ENCODE measurements around the gene GCG. TPM values are rescaled to one million over a fixed set of nuclear protein-coding genes. Genes with fewer than 3 reads are reported as not detected.

Gene GCG
- polyA plus RNA-seq, 1 donor (not counting 4 experiments of a cell fraction or from before 2014, with no cell fraction given), result not detected

- peaks cover 0 to 2% of the 10 kb centered on the region in 2 experiments for H3K36me3 ChIP-seq (ENCODE audit: control insufficient read depth in 2 of 2, extremely low read depth in 1 of 2, insufficient read depth in 2 of 2, low read length in 2 of 2)
- H3K9ac ChIP-seq (ENCODE audit: control insufficient read depth, extremely low read depth, insufficient read depth, low read length), result no peak overlapping the region
- H3K4me3 ChIP-seq (ENCODE audit: control insufficient read depth in 2 of 3, extremely low read depth in 1 of 3, insufficient read depth in 2 of 3, low read depth in 1 of 3, low read length in 3 of 3), result no peak overlapping the region
- H3K4me2 ChIP-seq (ENCODE audit: control insufficient read depth, extremely low read depth, insufficient read depth, low read depth, low read length), result no peak overlapping the region
- DNase-seq (ENCODE audit: low read depth, low spot score), result no peak
- no peaks in the 10 kb centered on the region for H3K4me1 ChIP-seq (ENCODE audit: control insufficient read depth, extremely low read depth, insufficient read depth, low read length)
- TF ChIP-seq EZH2 (IDR thresholded peaks at IDR 0.05; ENCODE audit: low read length) (no peak), CTCF (optimal IDR thresholded peaks at IDR 0.05 in 1 of 3, IDR thresholded peaks at IDR 0.05 in 1 of 3, conservative IDR thresholded peaks at IDR 0.05 in 1 of 3; ENCODE audit: extremely low read depth in 1 of 3, insufficient read depth in 2 of 3, low read length in 3 of 3) (no peak)
- H3K79me2 ChIP-seq (ENCODE audit: control insufficient read depth, insufficient read depth, low read length), result no peaks in the 10 kb centered on the region
- no peaks in the 10 kb centered on the region for H3K9me3 ChIP-seq (ENCODE audit: control insufficient read depth, low read depth, low read length)
- no peaks in the 10 kb centered on the region for H3K9me1 ChIP-seq (ENCODE audit: control insufficient read depth, extremely low read depth, insufficient read depth, low read length)
- H3K27me3 ChIP-seq (ENCODE audit: control insufficient read depth, extremely low read depth, insufficient read depth, low read length), result no peaks in the 10 kb centered on the region
- dilution Hi-C loops (cut with MboI; ENCODE audit: extremely low pct_ligation_motif_present, low sequenced_read_pairs), result no loop called here
- no peak overlapping the region for H2AFZ ChIP-seq (ENCODE audit: control insufficient read depth, low read length)
- no peak for FAIRE-seq
- H3K27ac ChIP-seq (ENCODE audit: control insufficient read depth, insufficient read depth, low read length), result no peak overlapping the region
- no peaks in the 10 kb centered on the region for H4K20me1 ChIP-seq (ENCODE audit: control insufficient read depth, extremely low read depth, insufficient read depth, low read length)
Measured at GRCh38 chr2:162184821-162185450, 32.9 kb upstream of the GCG start.

- TF ChIP-seq CTCF (optimal IDR thresholded peaks at IDR 0.05 in 1 of 3, IDR thresholded peaks at IDR 0.05 in 1 of 3, conservative IDR thresholded peaks at IDR 0.05 in 1 of 3; ENCODE audit: extremely low read depth in 1 of 3, insufficient read depth in 2 of 3, low read length in 3 of 3) (no peak), EZH2 (IDR thresholded peaks at IDR 0.05; ENCODE audit: low read length) (no peak)
- no peak overlapping the region for H3K27ac ChIP-seq (ENCODE audit: control insufficient read depth, insufficient read depth, low read length)
- no peaks in the 10 kb centered on the region for H4K20me1 ChIP-seq (ENCODE audit: control insufficient read depth, extremely low read depth, insufficient read depth, low read length)
- H3K9me3 ChIP-seq (ENCODE audit: control insufficient read depth, low read depth, low read length), result no peaks in the 10 kb centered on the region
- no peaks in the 10 kb centered on the region for H3K4me1 ChIP-seq (ENCODE audit: control insufficient read depth, extremely low read depth, insufficient read depth, low read length)
- H3K4me3 ChIP-seq (ENCODE audit: control insufficient read depth in 2 of 3, extremely low read depth in 1 of 3, insufficient read depth in 2 of 3, low read depth in 1 of 3, low read length in 3 of 3), result no peak overlapping the region
- H3K4me2 ChIP-seq (ENCODE audit: control insufficient read depth, extremely low read depth, insufficient read depth, low read depth, low read length), result no peak overlapping the region
- FAIRE-seq, result no peak
- H2AFZ ChIP-seq (ENCODE audit: control insufficient read depth, low read length), result no peak overlapping the region
- dilution Hi-C loops (cut with MboI; ENCODE audit: extremely low pct_ligation_motif_present, low sequenced_read_pairs), result no loop called here
- peaks cover 0 to 2% of the 10 kb centered on the region in 2 experiments for H3K36me3 ChIP-seq (ENCODE audit: control insufficient read depth in 2 of 2, extremely low read depth in 1 of 2, insufficient read depth in 2 of 2, low read length in 2 of 2)
- H3K9me1 ChIP-seq (ENCODE audit: control insufficient read depth, extremely low read depth, insufficient read depth, low read length), result no peaks in the 10 kb centered on the region
- no peaks in the 10 kb centered on the region for H3K79me2 ChIP-seq (ENCODE audit: control insufficient read depth, insufficient read depth, low read length)
- DNase-seq (ENCODE audit: low read depth, low spot score), result no peak
- H3K27me3 ChIP-seq (ENCODE audit: control insufficient read depth, extremely low read depth, insufficient read depth, low read length), result no peaks in the 10 kb centered on the region
- no peak overlapping the region for H3K9ac ChIP-seq (ENCODE audit: control insufficient read depth, extremely low read depth, insufficient read depth, low read length)
Measured at GRCh38 chr2:162184359-162184758, 32.3 kb upstream of the GCG start.

All from keratinocyte (primary cell).